ENCODE measurements around the gene USP32.

Gene USP32

GRCh38 chr17:60149691-60150582 is 242.0 kb downstream of the USP32 start, which contains the start of gene CA4:
Gene CA4 (plus strand): TSS chr17:60149973. CDS start chr17:60150035, 62 bp downstream.
- DNase-seq = no peak

GRCh38 chr17:60148373-60148772 is 243.6 kb downstream of the USP32 start:
- DNase-seq = no peak

GRCh38 chr17:60147553-60148223 is 244.2 kb downstream of the USP32 start:
- no peak for DNase-seq

- no peak for DNase-seq
Observed at GRCh38 chr17:60146206-60146605, 245.7 kb downstream of the USP32 start.

GRCh38 chr17:60145006-60145935 is 246.7 kb downstream of the USP32 start:
- no peak for DNase-seq

- DNase-seq = no peak
Observed at GRCh38 chr17:60142872-60143499, 248.9 kb downstream of the USP32 start.

- DNase-seq = no peak
Observed at GRCh38 chr17:60141111-60142018, 250.6 kb downstream of the USP32 start.

- no peak for DNase-seq
Observed at GRCh38 chr17:60139438-60140285, 252.3 kb downstream of the USP32 start.

GRCh38 chr17:60138769-60139437 is 253.0 kb downstream of the USP32 start:
- no peak for DNase-seq

- DNase-seq = no peak
Observed at GRCh38 chr17:60137731-60138130, 254.2 kb downstream of the USP32 start.

- no peak for DNase-seq
Observed at GRCh38 chr17:60135951-60136666, 255.8 kb downstream of the USP32 start.

- no peak for DNase-seq
Observed at GRCh38 chr17:60135151-60135950, 256.6 kb downstream of the USP32 start.

- DNase-seq = no peak
Observed at GRCh38 chr17:60134396-60135150, 257.4 kb downstream of the USP32 start.

- no peak for DNase-seq
Observed at GRCh38 chr17:60130466-60130865, 261.5 kb downstream of the USP32 start.

- DNase-seq = no peak
Observed at GRCh38 chr17:60129164-60129563, 262.8 kb downstream of the USP32 start.

Measured in cortex of kidney (tissue), 1 donor.